SH-SY5Y (cell line): Measurements from ENCODE around the gene MBNL2.

Experiments used
- GATA2 ChIP-seq: IDR thresholded peaks from 2 replicates; pipeline ENCODE4 v1.6.1; 2011; ENCODE audit warnings: mild to moderate bottlenecking, low read depth, low read length
- GATA3 ChIP-seq: IDR thresholded peaks from 2 replicates; pipeline ENCODE4 v1.6.1; 2011; ENCODE audit warnings: low read depth, mild to moderate bottlenecking, low read length, moderate library complexity

- TF ChIP-seq GATA2 (no peak), GATA3 (no peak)
Measured at GRCh38 chr13:97268772-97269171, 46.6 kb downstream of the MBNL2 start.
